Measurements from ENCODE around the gene ZSWIM1. TPM values are rescaled to one million over a fixed set of nuclear protein-coding genes. Genes with fewer than 3 reads are reported as not detected.
A peak's percentile ranks its signal among the peaks of the same experiment; 100 is the strongest.

The ZSWIM1 gene
- total and polyA plus RNA-seq, 9 donors: 4.8 to 15.2 (median 11.5) TPM

- Histone ChIP-seq H3K27ac (peak overlapping the region in 1 of 2 donors; percentile 42), H3K4me1 (ENCODE audit: insufficient read depth) (peaks cover 2% of the 10 kb centered on the region), H3K4me3 (no peak overlapping the region), H3K9me3 (no peaks in the 10 kb centered on the region), H3K36me3 (no peaks in the 10 kb centered on the region), H3K27me3 (no peaks in the 10 kb centered on the region)
- 32 to 57% (median 36%) methylated on average over 12 to 13 of the region's 13 CpGs for WGBS, 3 donors
- intact Hi-C loops (cut with DNase I): no loop called here
- no peak for TF ChIP-seq EP300 (IDR thresholded peaks at IDR 0.05)
- TF ChIP-seq POLR2A (IDR thresholded peaks at IDR 0.05): no peak
- TF ChIP-seq CTCF (IDR thresholded peaks at IDR 0.05): no peak
- DNase-seq: peak in 4 of 5 donors; percentile 36 to 68 (median 58)
Measured at GRCh38 chr20:45878076-45878761, 2.8 kb upstream of the ZSWIM1 start.

- Histone ChIP-seq H3K4me3 (no peak overlapping the region), H3K27me3 (no peaks in the 10 kb centered on the region), H3K4me1 (ENCODE audit: insufficient read depth) (peaks cover 2% of the 10 kb centered on the region), H3K36me3 (no peaks in the 10 kb centered on the region), H3K9me3 (no peaks in the 10 kb centered on the region), H3K27ac (no peak overlapping the region)
- no peak for DNase-seq
- no peak for TF ChIP-seq POLR2A (IDR thresholded peaks at IDR 0.05)
- TF ChIP-seq CTCF (IDR thresholded peaks at IDR 0.05): no peak
- TF ChIP-seq EP300 (IDR thresholded peaks at IDR 0.05): no peak
- WGBS, 3 donors: 58 to 68% (median 62%) methylated on average over 4 of the region's 4 CpGs
- intact Hi-C loops (cut with DNase I): loop anchor here in 1 of 4 donors (10.0 kb wide), 1 partner anchor 62 kb away; no protein-coding TSS in a partner anchor
Measured at GRCh38 chr20:45882469-45883099, 1.6 kb downstream of the ZSWIM1 start.

- TF ChIP-seq POLR2A (IDR thresholded peaks at IDR 0.05) (no peak), CTCF (IDR thresholded peaks at IDR 0.05) (no peak), EP300 (IDR thresholded peaks at IDR 0.05) (no peak)
- Histone ChIP-seq H3K4me1 (ENCODE audit: insufficient read depth) (peaks cover 2% of the 10 kb centered on the region), H3K27ac (no peak overlapping the region), H3K27me3 (no peaks in the 10 kb centered on the region), H3K4me3 (no peak overlapping the region), H3K9me3 (no peaks in the 10 kb centered on the region), H3K36me3 (no peaks in the 10 kb centered on the region)
- 65 to 78% (median 75%) methylated on average over 9 of the region's 9 CpGs for WGBS, 3 donors
- DNase-seq: no peak
- intact Hi-C loops (cut with DNase I): loop anchor here in 1 of 4 donors (10.0 kb wide), 1 partner anchor 62 kb away; no protein-coding TSS in a partner anchor
Measured at GRCh38 chr20:45883100-45883469, 2.1 kb downstream of the ZSWIM1 start.

- Histone ChIP-seq H3K27ac (no peak overlapping the region), H3K27me3 (no peaks in the 10 kb centered on the region), H3K9me3 (no peaks in the 10 kb centered on the region), H3K4me3 (no peak overlapping the region), H3K4me1 (ENCODE audit: insufficient read depth) (peaks cover 3% of the 10 kb centered on the region), H3K36me3 (no peaks in the 10 kb centered on the region)
- intact Hi-C loops (cut with DNase I): loop anchor here in 2 of 4 donors (5.0 to 10.0 kb wide), 2 partner anchors 44 to 58 kb away; no protein-coding TSS in a partner anchor
- whole genome bisulfite sequencing, 3 donors: 82 to 86% (median 84%) methylated on average over 19 of the region's 19 CpGs
- DNase-seq: peak in 1 of 5 donors; percentile 36
- TF ChIP-seq EP300 (IDR thresholded peaks at IDR 0.05) (no peak), POLR2A (IDR thresholded peaks at IDR 0.05) (no peak), CTCF (IDR thresholded peaks at IDR 0.05) (no peak)
Measured at GRCh38 chr20:45886590-45887345, 5.7 kb downstream of the ZSWIM1 start.
